Spleen (tissue), 11 donors: ENCODE data around the gene MRPL33. TPM values are rescaled to one million over a fixed set of nuclear protein-coding genes. Genes with fewer than 3 reads are reported as not detected.

Experiments used
- DNase-seq: peaks from one replicate; pipeline ENCODE4 v3.0.0-alpha.2; 2020
- H3K27ac ChIP-seq, 8 donors: fragments of 200-600 bp; sonication (generic) in 7 of 8; 1 replicate in 4 of 8; 2 replicates in 4 of 8; pipeline versions ENCODE4 v1.5.0 to v1.8.0; 2016 to 2021; ENCODE audit warnings: inconsistent platforms in 4 of 8, mild to moderate bottlenecking in 4 of 8, moderate library complexity in 1 of 8
- H3K27me3 ChIP-seq, 7 donors: fragments of 200-600 bp; sonication (generic) in 6 of 7; replicated peaks in 1 of 7; 1 replicate in 4 of 7; 2 replicates in 3 of 7; pipeline versions ENCODE4 v1.5.0 to v1.8.0; 2016 to 2021; ENCODE audit warnings: inconsistent platforms in 3 of 7, mild to moderate bottlenecking in 1 of 7
- H3K36me3 ChIP-seq, 6 donors: fragments of 200-600 bp; sonication (generic) in 5 of 6; 1 replicate in 4 of 6; 2 replicates in 2 of 6; pipeline versions ENCODE4 v1.5.0 to v1.8.0; 2016 to 2021; ENCODE audit warnings: inconsistent platforms in 2 of 6
- H3K4me1 ChIP-seq, 6 donors: fragments of 200-600 bp; sonication (generic) in 5 of 6; 1 replicate in 3 of 6; 2 replicates in 3 of 6; pipeline versions ENCODE4 v1.5.0 to v1.8.0; 2016 to 2021; ENCODE audit warnings: inconsistent platforms in 3 of 6
- H3K4me3 ChIP-seq, 8 donors: fragments of 200-600 bp; sonication (generic) in 7 of 8; 1 replicate in 4 of 8; 2 replicates in 4 of 8; pipeline versions ENCODE4 v1.5.0 to v1.8.0; 2016 to 2021; ENCODE audit warnings: inconsistent platforms in 4 of 8, mild to moderate bottlenecking in 4 of 8, moderate library complexity in 2 of 8
- H3K9me3 ChIP-seq, 8 donors: fragments of 200-600 bp; sonication (generic) in 7 of 8; 1 replicate in 4 of 8; 2 replicates in 4 of 8; pipeline versions ENCODE4 v1.5.0 to v1.8.0; 2016 to 2021; ENCODE audit warnings: inconsistent platforms in 4 of 8
- POLR2A ChIP-seq, 3 donors: fragments of 450-650 bp; IDR thresholded peaks; one replicate each; pipeline ENCODE4 v1.5.1; 2017; ENCODE audit warnings: antibody characterized with exemption in 3 of 3, mild to moderate bottlenecking in 1 of 3
- POLR2AphosphoS5 ChIP-seq, 3 donors: sonication (generic); formaldehyde crosslinking; IDR thresholded peaks; one replicate each; pipeline ENCODE4 v1.5.1; 2017; ENCODE audit warnings: antibody characterized with exemption in 3 of 3
- WGBS, 5 donors: extraction: QIAGEN DNeasy Blood & Tissue Kit in 3 of 5; methylation state at CpG; one replicate each; pipeline versions ENCODE4 v1.1.5 to v1.1.7; 2013 to 2018; 5-methylcytosine and 5-hydroxymethylcytosine counted together
- intact Hi-C: fragments of 100-400 bp; cut with DNase I; formaldehyde crosslinking; loops from one replicate; pipeline ENCODE4 v1.15.0; 2023; ENCODE audit warnings: low total_unique reads
- polyA plus RNA-seq, 3 donors: library from polyadenylated mRNA; stranded (reverse); fragments of 200-250 nt; gene quantifications; one replicate each; pipeline ENCODE4 v1.2.1, GENCODE V29; 2013
- total RNA-seq, 7 donors: library from RNA; depleted of rRNA in 3 of 7; stranded (reverse); fragments of >200 nt in 3 of 7; fragmentation: NEBNext Ultra II Directional in 4 of 7; extraction: Animal tissue kit (Norgen Biotek cat#: 25700) in 4 of 7; gene quantifications; one replicate each; pipeline versions ENCODE4 v1.1.0 to v1.2.1, GENCODE V29; 2016 to 2021
- TF ChIP-seq, protein P1 (sequence below), 11 experiments: fragments of 200-600 bp in 7 of 11; fragments of 450-650 bp in 4 of 11; sonication (generic) in 4 of 11; IDR thresholded peaks in 8 of 11; conservative IDR thresholded peaks in 3 of 11; 1 replicate in 7 of 11; 2 replicates in 4 of 11; pipeline versions ENCODE4 v1.4.0 to v1.8.0; 2016 to 2021; ENCODE audit warnings: antibody characterized with exemption in 11 of 11, inconsistent platforms in 4 of 11, mild to moderate bottlenecking in 1 of 11
- donor health status: healthy with polysubstance abuse.
- donor health status: DM: no; HTN: no; CAD: no; lungs with moderate emphysema.
- donor health status: DM: no; HTN: no; CAD: no.
- donor health status: Bipolar disorder and iron deficiency.
- donor health status: healthy.
- donor health status: DM: no; HTN: no; CAD: no.
- donor health status: DM: yes; HTN: yes; CAD: no.

Gene MRPL33
- total and polyA plus RNA-seq, 10 donors = 48.3 to 166 (median 80.7) TPM

DNA sequence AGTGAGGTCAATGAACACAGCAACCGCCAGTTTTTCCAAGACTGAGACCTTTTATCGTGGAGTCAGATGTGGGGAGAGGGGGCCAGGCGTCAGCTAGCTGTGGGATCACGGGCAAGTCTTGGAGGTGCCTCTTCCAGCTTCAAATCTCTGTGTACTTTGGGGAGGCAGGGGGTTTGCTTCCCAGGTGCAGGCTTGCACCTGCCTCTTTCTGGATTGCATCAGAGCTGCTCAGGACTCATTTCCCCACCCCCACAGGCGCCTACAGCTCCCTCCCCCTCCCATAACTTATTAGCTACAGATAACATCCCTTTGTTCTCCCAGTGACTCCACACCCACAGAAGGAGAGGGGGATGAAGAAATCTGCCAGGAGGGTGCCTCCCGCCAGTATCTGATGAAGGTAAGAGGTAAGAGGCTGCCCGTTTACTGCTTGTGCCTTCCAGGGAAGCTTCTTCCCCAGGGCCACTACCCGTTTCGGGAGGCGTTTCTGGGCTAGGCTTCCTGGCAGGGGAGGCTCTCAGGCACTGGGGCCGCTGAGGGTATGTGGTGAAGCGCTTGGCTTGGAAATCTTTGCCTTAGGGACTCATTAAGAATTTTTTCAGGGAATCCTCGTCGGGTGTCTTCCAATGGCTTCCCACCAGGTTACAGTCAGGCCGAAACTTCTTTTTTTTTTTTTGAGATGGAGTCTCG, 18.8 kb upstream of the MRPL33 start:
- no peaks in the 10 kb centered on the region for H3K36me3 ChIP-seq
- 63 to 81% (median 78%) methylated on average over 16 of the region's 16 CpGs for WGBS, 5 donors
- TF ChIP-seq, protein P1, sequence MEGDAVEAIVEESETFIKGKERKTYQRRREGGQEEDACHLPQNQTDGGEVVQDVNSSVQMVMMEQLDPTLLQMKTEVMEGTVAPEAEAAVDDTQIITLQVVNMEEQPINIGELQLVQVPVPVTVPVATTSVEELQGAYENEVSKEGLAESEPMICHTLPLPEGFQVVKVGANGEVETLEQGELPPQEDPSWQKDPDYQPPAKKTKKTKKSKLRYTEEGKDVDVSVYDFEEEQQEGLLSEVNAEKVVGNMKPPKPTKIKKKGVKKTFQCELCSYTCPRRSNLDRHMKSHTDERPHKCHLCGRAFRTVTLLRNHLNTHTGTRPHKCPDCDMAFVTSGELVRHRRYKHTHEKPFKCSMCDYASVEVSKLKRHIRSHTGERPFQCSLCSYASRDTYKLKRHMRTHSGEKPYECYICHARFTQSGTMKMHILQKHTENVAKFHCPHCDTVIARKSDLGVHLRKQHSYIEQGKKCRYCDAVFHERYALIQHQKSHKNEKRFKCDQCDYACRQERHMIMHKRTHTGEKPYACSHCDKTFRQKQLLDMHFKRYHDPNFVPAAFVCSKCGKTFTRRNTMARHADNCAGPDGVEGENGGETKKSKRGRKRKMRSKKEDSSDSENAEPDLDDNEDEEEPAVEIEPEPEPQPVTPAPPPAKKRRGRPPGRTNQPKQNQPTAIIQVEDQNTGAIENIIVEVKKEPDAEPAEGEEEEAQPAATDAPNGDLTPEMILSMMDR (IDR thresholded peaks at IDR 0.05 in 8 of 11, conservative IDR thresholded peaks at IDR 0.05 in 3 of 11) = no peak
- TF ChIP-seq POLR2A (IDR thresholded peaks at IDR 0.05) = no peak
- no peak for TF ChIP-seq POLR2AphosphoS5 (IDR thresholded peaks at IDR 0.05)
- H3K4me3 ChIP-seq = no peak overlapping the region
- H3K4me1 ChIP-seq = peaks cover 0 to 34% (median 2%) of the 10 kb centered on the region in 6 donors
- no peak overlapping the region for H3K27ac ChIP-seq
- H3K27me3 ChIP-seq = peaks cover 0 to 5% (median 0%) of the 10 kb centered on the region in 7 donors
- peaks cover 0 to 14% (median 9%) of the 10 kb centered on the region in 8 donors for H3K9me3 ChIP-seq
- DNase-seq = no peak
- intact Hi-C loops = no loop called here

GRCh38 chr2:27754138-27754588, 17.4 kb upstream of the MRPL33 start:
- peaks cover 0 to 34% (median 2%) of the 10 kb centered on the region in 6 donors for H3K4me1 ChIP-seq
- H3K9me3 ChIP-seq = peaks cover 0 to 6% (median 4%) of the 10 kb centered on the region in 8 donors
- no peaks in the 10 kb centered on the region for H3K36me3 ChIP-seq
- TF ChIP-seq POLR2A (IDR thresholded peaks at IDR 0.05) (no peak), POLR2AphosphoS5 (IDR thresholded peaks at IDR 0.05) (peak in 1 of 3 donors; percentile 68)
- TF ChIP-seq, protein P1 (IDR thresholded peaks at IDR 0.05 in 8 of 11, conservative IDR thresholded peaks at IDR 0.05 in 3 of 11) = peak; percentile 32 to 88 (median 72)
- WGBS, 5 donors = 22 to 36% (median 27%) methylated on average over 4 of the region's 4 CpGs
- intact Hi-C loops = no loop called here
- no peak overlapping the region for H3K4me3 ChIP-seq
- DNase-seq = peak; percentile 90
- H3K27me3 ChIP-seq = peaks cover 0 to 5% (median 0%) of the 10 kb centered on the region in 7 donors
- no peak overlapping the region for H3K27ac ChIP-seq

- no peak for DNase-seq
- Histone ChIP-seq H3K4me3 (no peak overlapping the region), H3K9me3 (no peaks in the 10 kb centered on the region), H3K27ac (no peak overlapping the region), H3K4me1 (peaks cover 0 to 34% (median 2%) of the 10 kb centered on the region in 6 donors), H3K36me3 (no peaks in the 10 kb centered on the region), H3K27me3 (peaks cover 0 to 5% (median 0%) of the 10 kb centered on the region in 7 donors)
- intact Hi-C loops = no loop called here
- WGBS, 5 donors = 82 to 91% (median 87%) methylated on average over 5 of the region's 5 CpGs
- TF ChIP-seq, protein P1 (IDR thresholded peaks at IDR 0.05 in 8 of 11, conservative IDR thresholded peaks at IDR 0.05 in 3 of 11) = no peak
- TF ChIP-seq POLR2AphosphoS5 (IDR thresholded peaks at IDR 0.05) (no peak), POLR2A (IDR thresholded peaks at IDR 0.05) (no peak)
Measured at GRCh38 chr2:27754831-27755230, 16.7 kb upstream of the MRPL33 start.

DNA sequence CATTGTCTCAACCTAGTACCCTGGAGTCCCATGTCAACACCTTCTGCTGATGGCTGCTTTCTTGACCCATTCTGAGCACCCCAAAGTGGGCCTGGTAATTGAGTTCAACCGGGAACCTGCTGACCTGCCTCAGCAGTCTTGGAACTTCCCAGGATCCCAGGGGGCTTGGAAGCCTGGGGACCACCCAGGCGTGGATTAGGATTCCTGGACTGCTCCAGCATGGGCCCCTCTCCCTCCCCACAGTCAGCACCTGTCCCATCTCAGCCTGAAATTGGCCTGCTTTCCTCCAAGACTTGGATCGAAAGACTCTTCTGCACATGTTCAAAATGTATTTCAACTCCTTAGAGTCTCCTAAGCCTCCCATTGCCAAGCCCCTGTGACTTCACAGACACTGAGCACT, 15.4 kb upstream of the MRPL33 start:
- no peaks in the 10 kb centered on the region for H3K36me3 ChIP-seq
- no peak for DNase-seq
- H3K27me3 ChIP-seq = peaks cover 0 to 5% (median 0%) of the 10 kb centered on the region in 7 donors
- peak overlapping the region in 1 of 8 donors; percentile 63 for H3K27ac ChIP-seq
- WGBS, 5 donors = 65 to 93% (median 85%) methylated on average over 3 of the region's 3 CpGs
- peaks cover 0 to 34% (median 2%) of the 10 kb centered on the region in 6 donors for H3K4me1 ChIP-seq
- H3K4me3 ChIP-seq = no peak overlapping the region
- H3K9me3 ChIP-seq = no peaks in the 10 kb centered on the region
- intact Hi-C loops = no loop called here
- TF ChIP-seq POLR2AphosphoS5 (IDR thresholded peaks at IDR 0.05) = no peak
- no peak for TF ChIP-seq POLR2A (IDR thresholded peaks at IDR 0.05)
- TF ChIP-seq, protein P1 (IDR thresholded peaks at IDR 0.05 in 8 of 11, conservative IDR thresholded peaks at IDR 0.05 in 3 of 11) = no peak
